Neuronal stem cell (in vitro differentiated cells): Measurements from ENCODE around the gene PLEKHA5.
"Not testable (repeated sequence)": the region's sequence is repeated elsewhere in the genome, so short reads cannot be mapped to it uniquely, and the experiment has no call there.

Experiments
- DNase-seq: peaks from one replicate; pipeline ENCODE4 v3.0.0-alpha.2; 2013; ENCODE audit warnings: low spot score
- H2AFZ ChIP-seq: one replicate; pipeline ENCODE4 v1.6.1; 2013; ENCODE audit warnings: mild to moderate bottlenecking, low read length, inconsistent platforms
- H2AK5ac ChIP-seq: 2 replicates; pipeline ENCODE4 v1.6.1; 2013; ENCODE audit warnings: low read depth, mild to moderate bottlenecking, inconsistent platforms, low read length, moderate library complexity, mixed read lengths
- H2BK120ac ChIP-seq: 2 replicates; pipeline ENCODE4 v1.6.1; 2013; ENCODE audit warnings: low read depth, mild to moderate bottlenecking, inconsistent platforms, low read length, moderate library complexity, mixed read lengths
- H2BK12ac ChIP-seq: one replicate; pipeline ENCODE4 v1.6.1; 2013; ENCODE audit warnings: low read length, inconsistent platforms
- H2BK15ac ChIP-seq: 2 replicates; pipeline ENCODE4 v1.6.1; 2013; ENCODE audit warnings: mild to moderate bottlenecking, low read length, inconsistent platforms, mixed read lengths
- H2BK5ac ChIP-seq: one replicate; pipeline ENCODE4 v1.6.1; 2013; ENCODE audit warnings: inconsistent platforms, mild to moderate bottlenecking, low read length, moderate library complexity
- H3K14ac ChIP-seq: one replicate; pipeline ENCODE4 v1.6.1; 2013; ENCODE audit warnings: low read length, inconsistent platforms
- H3K18ac ChIP-seq: 2 replicates; pipeline ENCODE4 v1.6.1; 2013; ENCODE audit warnings: low read length, inconsistent platforms
- H3K23ac ChIP-seq: 2 replicates; pipeline ENCODE4 v1.6.1; 2013; ENCODE audit warnings: low read depth, mild to moderate bottlenecking, mixed read lengths, low read length, inconsistent platforms; ENCODE audit not compliant: poor library complexity
- H3K27ac ChIP-seq: replicated peaks from 3 replicates; pipeline ENCODE4 v1.5.1; 2013; ENCODE audit warnings: low read length, inconsistent platforms
- H3K27me3 ChIP-seq, 3 experiments: 2 replicates each; pipeline ENCODE4 v1.6.1; 2013; ENCODE audit warnings: low read length in 3 of 3, mild to moderate bottlenecking in 2 of 3, inconsistent platforms in 1 of 3, low read depth in 1 of 3, mixed read lengths in 1 of 3, moderate library complexity in 1 of 3; ENCODE audit not compliant: control insufficient read depth in 3 of 3, insufficient read depth in 3 of 3
- H3K36me3 ChIP-seq, 2 donors: replicated peaks in 1 of 2; 2 replicates each; pipeline ENCODE4 v1.6.1; 2013; ENCODE audit warnings: low read length in 2 of 2; ENCODE audit not compliant: control insufficient read depth in 2 of 2, insufficient read depth in 2 of 2
- H3K4ac ChIP-seq: 2 replicates; pipeline ENCODE4 v1.6.1; 2013; ENCODE audit warnings: inconsistent platforms, mild to moderate bottlenecking, low read length, moderate library complexity
- H3K4me1 ChIP-seq, 2 donors: 1 replicate in 1 of 2; 2 replicates in 1 of 2; pipeline ENCODE4 v1.6.1; 2013; ENCODE audit warnings: low read length in 2 of 2, low read depth in 1 of 2; ENCODE audit not compliant: control insufficient read depth in 2 of 2, insufficient read depth in 1 of 2
- H3K4me2 ChIP-seq: one replicate; pipeline ENCODE4 v1.6.1; 2013; ENCODE audit warnings: mild to moderate bottlenecking, low read length, inconsistent platforms; ENCODE audit not compliant: insufficient read depth, poor library complexity, severe bottlenecking
- H3K4me3 ChIP-seq, 2 donors: 2 replicates each; pipeline ENCODE4 v1.5.1; 2013; ENCODE audit warnings: low read length in 2 of 2, mild to moderate bottlenecking in 2 of 2, inconsistent platforms in 1 of 2, moderate library complexity in 1 of 2
- H3K79me1 ChIP-seq: one replicate; pipeline ENCODE4 v1.6.1; 2013; ENCODE audit warnings: low read depth, mild to moderate bottlenecking, inconsistent platforms, low read length, moderate library complexity
- H3K9ac ChIP-seq: one replicate; pipeline ENCODE4 v1.6.1; 2013; ENCODE audit warnings: mild to moderate bottlenecking, low read depth, low read length, inconsistent platforms; ENCODE audit not compliant: poor library complexity
- H3K9me3 ChIP-seq, 2 donors: replicated peaks in 1 of 2; 2 replicates each; pipeline versions ENCODE3 to v1.6.1; 2013; ENCODE audit warnings: low read length in 2 of 2, mild to moderate bottlenecking in 2 of 2, inconsistent platforms in 1 of 2, low read depth in 1 of 2, mixed read lengths in 1 of 2, moderate library complexity in 1 of 2; ENCODE audit not compliant: control insufficient read depth in 2 of 2, insufficient read depth in 1 of 2
- H4K8ac ChIP-seq: one replicate; pipeline ENCODE4 v1.6.1; 2013; ENCODE audit warnings: low read depth, mild to moderate bottlenecking, inconsistent platforms, low read length, moderate library complexity
- H4K91ac ChIP-seq: one replicate; pipeline ENCODE4 v1.6.1; 2013; ENCODE audit warnings: low read length, low read depth, mild to moderate bottlenecking, inconsistent platforms; ENCODE audit not compliant: poor library complexity
- WGBS, 2 donors: extraction: QIAGEN DNeasy Blood & Tissue Kit; methylation state at CpG; one replicate each; pipeline ENCODE4 v1.1.7; 2013; ENCODE audit warnings: missing lambda C conversion rate in 2 of 2, mixed read lengths in 1 of 2; ENCODE audit not compliant: insufficient read length in 2 of 2, insufficient replicate concordance in 1 of 2; ENCODE audit errors: extremely low coverage in 2 of 2; 5-methylcytosine and 5-hydroxymethylcytosine counted together

Gene PLEKHA5

DNA sequence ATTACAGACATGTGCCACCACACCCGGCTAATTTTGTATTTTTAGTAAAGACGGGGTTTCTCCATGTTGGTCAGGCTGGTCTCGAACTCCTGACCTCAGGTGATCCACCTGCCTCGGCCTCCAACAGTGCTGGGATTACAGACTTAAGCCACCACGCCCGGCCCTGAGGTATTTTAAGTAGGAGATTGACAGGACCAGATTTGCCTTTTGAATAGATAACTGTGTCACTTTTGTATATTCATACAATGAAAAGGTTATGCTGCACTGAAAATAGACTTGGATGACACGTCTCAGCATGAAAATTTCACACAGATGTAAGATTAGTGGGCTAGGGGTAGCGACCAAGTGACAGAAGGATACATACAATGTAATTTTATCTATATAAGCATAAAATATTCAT lies 263.1 kb downstream of the PLEKHA5 start:
- not testable (repeated sequence) for H2AK5ac ChIP-seq, H3K9ac ChIP-seq, H3K18ac ChIP-seq, H3K23ac ChIP-seq, H3K4me2 ChIP-seq, H3K4me1 ChIP-seq, H4K8ac ChIP-seq, H3K27me3 ChIP-seq, H3K14ac ChIP-seq, H3K79me1 ChIP-seq, DNase-seq, H2BK5ac ChIP-seq, H3K9me3 ChIP-seq, H2BK120ac ChIP-seq, H2BK15ac ChIP-seq, H2BK12ac ChIP-seq, H3K4ac ChIP-seq, H3K4me3 ChIP-seq, H3K27ac ChIP-seq, H4K91ac ChIP-seq, H2AFZ ChIP-seq, H3K36me3 ChIP-seq
- no CpG with 5 or more reads among the region's 8 CpGs for WGBS, 2 donors

DNA sequence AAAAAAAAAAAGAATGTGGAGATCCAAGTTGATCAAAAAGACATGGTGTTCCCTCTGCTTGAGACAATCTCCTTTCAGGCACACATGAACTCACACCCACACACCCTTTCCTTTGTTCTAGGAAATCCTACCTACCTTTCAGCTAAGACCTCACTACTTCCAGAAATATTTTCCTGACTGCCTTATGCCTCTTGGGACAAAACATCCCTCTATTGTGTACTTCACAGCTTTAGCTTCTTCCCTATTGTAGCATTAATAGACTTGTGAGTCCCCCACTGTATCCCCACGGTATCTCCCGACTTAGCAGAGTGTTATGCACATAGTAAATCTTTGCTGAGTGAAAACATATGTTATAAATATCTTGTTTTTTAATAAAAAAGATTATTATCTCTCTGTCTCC lies 264.9 kb downstream of the PLEKHA5 start:
- Histone ChIP-seq H3K14ac (no peak overlapping the region), H2BK120ac (no peak overlapping the region), H2BK12ac (no peak overlapping the region), H3K4me3 (no peak overlapping the region), H3K23ac (no peak overlapping the region), H3K9ac (no peak overlapping the region), H3K4me2 (no peak overlapping the region), H4K91ac (no peak overlapping the region), H3K4ac (no peak overlapping the region), H3K4me1 (no peaks in the 10 kb centered on the region), H2AFZ (no peak overlapping the region), H3K36me3 (no peaks in the 10 kb centered on the region), H2BK5ac (no peak overlapping the region), H3K79me1 (no peaks in the 10 kb centered on the region), H3K27ac (no peak overlapping the region), H2AK5ac (no peak overlapping the region), H3K27me3 (no peaks in the 10 kb centered on the region), H3K9me3 (no peaks in the 10 kb centered on the region), H3K18ac (no peak overlapping the region), H2BK15ac (no peak overlapping the region), H4K8ac (no peak overlapping the region)
- no CpG with 5 or more reads among the region's 2 CpGs for WGBS, 2 donors
- DNase-seq = no peak

DNA sequence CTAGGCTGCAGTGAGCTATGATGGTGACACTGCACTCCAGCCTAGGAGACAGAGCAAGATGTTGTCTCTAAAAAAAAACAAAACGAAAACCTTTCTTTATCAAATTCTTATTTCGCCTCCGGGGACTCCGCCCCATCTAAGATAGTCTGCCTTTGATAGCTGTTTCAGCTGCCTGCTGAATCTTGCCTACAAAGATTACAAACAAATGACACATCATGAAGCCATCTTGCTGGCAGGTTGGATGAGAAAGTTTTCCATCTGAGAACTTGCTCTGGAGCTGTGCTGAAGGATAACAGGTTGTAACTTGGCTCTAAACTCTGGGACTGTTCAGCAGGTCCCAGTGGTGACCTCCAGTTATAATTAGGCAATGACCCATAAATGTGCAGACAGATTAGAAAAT lies 268.0 kb downstream of the PLEKHA5 start:
- H2BK120ac ChIP-seq = no peak overlapping the region
- H3K27ac ChIP-seq = no peak overlapping the region
- no peak overlapping the region for H2BK5ac ChIP-seq
- H2BK15ac ChIP-seq = no peak overlapping the region
- H3K14ac ChIP-seq = peak overlapping the region; percentile 71
- no peaks in the 10 kb centered on the region for H3K79me1 ChIP-seq
- no peak overlapping the region for H2AK5ac ChIP-seq
- no peak overlapping the region for H3K9ac ChIP-seq
- H2AFZ ChIP-seq = no peak overlapping the region
- H4K8ac ChIP-seq = no peak overlapping the region
- no peak overlapping the region for H3K18ac ChIP-seq
- DNase-seq = no peak
- H2BK12ac ChIP-seq = no peak overlapping the region
- no peaks in the 10 kb centered on the region for H3K27me3 ChIP-seq
- H3K23ac ChIP-seq = no peak overlapping the region
- no peaks in the 10 kb centered on the region for H3K9me3 ChIP-seq
- no peak overlapping the region for H3K4me3 ChIP-seq
- H3K4ac ChIP-seq = no peak overlapping the region
- WGBS, 2 donors = no CpG with 5 or more reads among the region's 4 CpGs
- H3K36me3 ChIP-seq = no peaks in the 10 kb centered on the region
- H4K91ac ChIP-seq = no peak overlapping the region
- no peaks in the 10 kb centered on the region for H3K4me1 ChIP-seq
- no peak overlapping the region for H3K4me2 ChIP-seq

DNA sequence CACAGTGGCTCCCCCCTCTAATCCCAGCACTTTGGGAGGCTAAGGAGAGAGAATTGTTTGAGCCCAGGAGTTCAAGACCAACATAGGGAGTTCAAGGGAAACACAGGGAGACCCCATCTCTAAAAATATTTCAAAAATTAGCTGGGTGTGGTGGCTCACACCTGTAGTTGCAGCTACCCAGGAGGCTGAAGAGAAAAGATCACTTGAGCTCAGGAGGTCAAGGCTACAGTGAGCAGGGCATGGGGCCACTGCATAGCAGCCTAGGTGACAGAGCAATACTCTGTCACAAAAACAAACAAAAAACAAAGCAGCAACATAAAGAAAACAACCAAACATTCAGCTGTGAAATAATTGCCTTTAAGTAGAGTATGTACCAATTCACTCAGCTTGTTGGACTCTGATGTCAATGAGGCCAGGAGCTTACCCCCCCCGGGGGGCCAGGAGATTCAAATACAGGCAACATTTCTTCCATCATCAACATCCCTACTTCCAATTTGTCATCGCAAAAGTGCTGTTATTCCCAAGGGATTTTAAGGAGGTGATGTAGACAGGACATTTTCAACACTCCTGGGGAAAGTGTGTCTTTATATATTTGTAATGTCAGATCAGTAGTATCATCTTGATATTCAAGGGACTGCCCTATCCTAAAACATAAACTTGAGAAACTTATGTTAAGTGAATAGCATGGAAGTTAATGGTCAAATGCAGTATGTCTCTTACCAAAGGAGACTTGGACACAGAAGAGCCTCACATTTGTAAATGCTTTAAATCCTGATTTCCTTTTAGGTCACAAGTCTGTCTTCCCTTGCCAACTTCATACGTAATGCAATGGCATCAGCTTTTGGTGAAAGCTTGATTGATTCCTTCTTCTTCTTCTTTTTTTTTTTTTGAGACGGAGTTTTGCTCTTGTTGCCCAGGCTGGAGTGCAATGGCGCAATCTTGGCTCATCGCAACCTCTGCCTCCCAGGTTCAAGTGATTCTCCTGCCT lies 269.1 kb downstream of the PLEKHA5 start:
- Histone ChIP-seq H3K27me3 (no peaks in the 10 kb centered on the region), H3K4me3 (no peak overlapping the region), H3K18ac (no peak overlapping the region), H3K27ac (no peak overlapping the region), H2BK12ac (no peak overlapping the region), H2BK120ac (no peak overlapping the region), H2AFZ (no peak overlapping the region), H3K4me1 (no peaks in the 10 kb centered on the region), H3K36me3 (no peaks in the 10 kb centered on the region), H3K9ac (no peak overlapping the region), H2BK5ac (no peak overlapping the region), H3K4me2 (no peak overlapping the region), H4K91ac (no peak overlapping the region), H4K8ac (no peak overlapping the region), H3K23ac (no peak overlapping the region), H3K4ac (no peak overlapping the region), H3K9me3 (no peaks in the 10 kb centered on the region), H3K14ac (no peak overlapping the region), H3K79me1 (no peaks in the 10 kb centered on the region), H2AK5ac (no peak overlapping the region), H2BK15ac (no peak overlapping the region)
- DNase-seq = no peak
- no CpG with 5 or more reads among the region's 6 CpGs for WGBS, 2 donors
